Epithelial cell of proximal tubule (primary cell): ENCODE data around the gene CXCR5. TPM values are rescaled to one million over a fixed set of nuclear protein-coding genes. Genes with fewer than 3 reads are reported as not detected.
A peak's percentile ranks its signal among the peaks of the same experiment; 100 is the strongest.

Experiments used
- DNase-seq: peaks from one replicate; pipeline ENCODE4 v3.0.0-alpha.2; 2011; ENCODE audit warnings: low read depth
- H3K4me3 ChIP-seq: 2 replicates; pipeline ENCODE4 v1.5.1; 2011; ENCODE audit warnings: low read depth, mild to moderate bottlenecking, low read length
- CTCF ChIP-seq: conservative IDR thresholded peaks from 2 replicates; pipeline ENCODE4 v1.5.1; 2012; ENCODE audit warnings: low read depth, mild to moderate bottlenecking, low read length
- total RNA-seq: library from RNA; depleted of rRNA; stranded (reverse); fragments of >200 nt; gene quantifications from 2 replicates; pipeline ENCODE4 v1.2.3, GENCODE V29; 2015

The CXCR5 gene
- total RNA-seq, 1 donor from 2014 or later, result not detected

GRCh38 chr11:118923721-118924587, 40.3 kb downstream of the CXCR5 start:
- no peak for TF ChIP-seq CTCF
- peak overlapping the region; percentile 98 for H3K4me3 ChIP-seq
- DNase-seq, result no peak

- H3K4me3 ChIP-seq, result peak overlapping the region; percentile 98
- TF ChIP-seq CTCF, result no peak
- DNase-seq, result no peak
These were observed 41.2 kb downstream of the CXCR5 start for GRCh38 chr11:118924591-118925585.

GRCh38 chr11:118927554-118928100, 43.9 kb downstream of the CXCR5 start:
- no peak for TF ChIP-seq CTCF
- peak overlapping the region; percentile 63 for H3K4me3 ChIP-seq
- DNase-seq, result no peak

- peak overlapping the region; percentile 63 for H3K4me3 ChIP-seq
- DNase-seq, result no peak
- peak; percentile 90 for TF ChIP-seq CTCF
These were observed 44.6 kb downstream of the CXCR5 start for GRCh38 chr11:118928101-118928869.

- no peak for TF ChIP-seq CTCF
- peak overlapping the region; percentile 63 for H3K4me3 ChIP-seq
- no peak for DNase-seq
These were observed 45.3 kb downstream of the CXCR5 start for GRCh38 chr11:118928870-118929500.
